DND-41 (cell line): ENCODE data around the gene TTC38.
A peak's percentile ranks its signal among the peaks of the same experiment; 100 is the strongest.

ENCODE experiments used
- ATAC-seq: fragments of 200-7000 bp; cut with Tn5 transposase; 3 replicates; pipeline ENCODE4 v1.9.1; 2021; ENCODE audit warnings: low read depth; ENCODE audit not compliant: insufficient read depth
- DNase-seq: peaks from one replicate; pipeline ENCODE4 v3.0.0-alpha.2; 2020
- H2AFZ ChIP-seq: 2 replicates; pipeline ENCODE4 v1.6.0; 2012; ENCODE audit warnings: low read depth, low read length
- H3K27ac ChIP-seq: 2 replicates; pipeline ENCODE4 v1.5.1; 2012; ENCODE audit warnings: low read length, inconsistent platforms
- H3K27me3 ChIP-seq: fragments of 200-600 bp; sonication (generic); 2 replicates; pipeline ENCODE4 v1.6.0; 2012; ENCODE audit warnings: low read length, mild to moderate bottlenecking, inconsistent platforms; ENCODE audit not compliant: insufficient read depth, poor library complexity
- H3K36me3 ChIP-seq: 2 replicates; pipeline ENCODE4 v1.5.1; 2012; ENCODE audit warnings: low read length, inconsistent platforms; ENCODE audit not compliant: insufficient read depth
- H3K4me1 ChIP-seq: 2 replicates; pipeline ENCODE4 v1.5.1; 2012; ENCODE audit warnings: mild to moderate bottlenecking, low read length; ENCODE audit not compliant: insufficient read depth
- H3K4me2 ChIP-seq: 2 replicates; pipeline ENCODE4 v1.6.0; 2012; ENCODE audit warnings: mild to moderate bottlenecking, moderate library complexity, low read length, inconsistent platforms; ENCODE audit not compliant: insufficient read depth
- H3K4me3 ChIP-seq, 2 experiments: fragments of 200-600 bp in 1 of 2; shearing (Covaris generic) in 1 of 2; 2 replicates each; pipeline ENCODE4 v1.5.1; 2012 to 2016; ENCODE audit warnings: inconsistent platforms in 2 of 2, low read length in 2 of 2, mild to moderate bottlenecking in 2 of 2, low read depth in 1 of 2, moderate library complexity in 1 of 2
- H3K79me2 ChIP-seq: 2 replicates; pipeline ENCODE4 v1.6.0; 2012; ENCODE audit warnings: low read length, inconsistent platforms; ENCODE audit not compliant: insufficient read depth
- H3K9ac ChIP-seq: 2 replicates; pipeline ENCODE4 v1.6.0; 2012; ENCODE audit warnings: low read depth, mild to moderate bottlenecking, inconsistent platforms, low read length, moderate library complexity
- H3K9me3 ChIP-seq: 2 replicates; pipeline ENCODE4 v1.5.1; 2012; ENCODE audit warnings: low read length, moderate library complexity, mild to moderate bottlenecking, inconsistent platforms; ENCODE audit not compliant: insufficient read depth, severe bottlenecking
- H4K20me1 ChIP-seq: 2 replicates; pipeline ENCODE4 v1.6.0; 2012; ENCODE audit warnings: low read length; ENCODE audit not compliant: insufficient read depth
- EZH2 ChIP-seq: IDR thresholded peaks from 3 replicates; pipeline ENCODE4 v1.6.1; 2012; ENCODE audit warnings: borderline replicate concordance, low read depth, mild to moderate bottlenecking, moderate library complexity, low read length, inconsistent platforms; ENCODE audit not compliant: severe bottlenecking
- TF ChIP-seq, protein P1 (sequence below): IDR thresholded peaks from 2 replicates; pipeline ENCODE4 v1.5.1; 2012; ENCODE audit warnings: borderline replicate concordance, low read length, moderate library complexity, mild to moderate bottlenecking; ENCODE audit not compliant: poor library complexity, severe bottlenecking; ENCODE audit errors: extremely low read depth

TTC38 gene

DNA sequence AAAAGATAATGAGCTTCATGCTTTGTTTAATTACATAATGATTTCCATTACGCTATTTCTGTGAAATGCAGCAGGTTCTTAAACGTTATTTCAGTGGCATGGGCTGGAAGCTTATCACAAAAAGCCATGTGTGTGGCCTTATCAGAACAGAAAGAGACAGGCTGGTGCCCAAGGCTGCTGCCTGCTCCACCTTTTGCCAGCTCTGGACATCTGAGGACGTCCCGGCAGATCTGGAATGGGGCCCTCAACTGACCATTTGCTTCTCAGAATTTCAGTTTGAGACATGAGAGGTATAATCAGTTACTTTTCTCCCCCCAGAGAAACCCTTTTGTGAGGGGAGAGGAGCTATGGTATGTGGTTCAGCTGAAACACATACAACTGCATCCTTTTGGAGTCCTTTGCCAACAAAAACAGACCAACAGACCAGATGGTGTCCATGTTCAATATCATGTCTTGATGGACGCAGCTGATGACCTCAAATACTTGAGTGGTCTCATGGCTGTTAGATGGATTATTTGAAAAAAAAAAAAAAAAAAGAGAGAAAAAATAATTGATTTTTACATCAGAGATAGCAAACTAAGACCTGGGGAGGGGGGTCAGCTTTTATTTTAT lies 26.3 kb upstream of the TTC38 start:
- Histone ChIP-seq H3K36me3 (peaks cover 57% of the 10 kb centered on the region), H4K20me1 (no peaks in the 10 kb centered on the region), H3K4me1 (peaks cover 72% of the 10 kb centered on the region), H3K9me3 (peaks cover 18% of the 10 kb centered on the region), H3K4me3 (no peak overlapping the region), H3K27ac (peak overlapping the region; percentile 94), H3K27me3 (no peaks in the 10 kb centered on the region), H2AFZ (0 out of 2 replicates have a peak overlapping the region, but pooled peaks have one; percentile 3), H3K4me2 (no peak overlapping the region; the same call in 1 of the 2 replicates), H3K79me2 (peaks cover 8% of the 10 kb centered on the region), H3K9ac (peak overlapping the region; percentile 58)
- TF ChIP-seq, protein P1, sequence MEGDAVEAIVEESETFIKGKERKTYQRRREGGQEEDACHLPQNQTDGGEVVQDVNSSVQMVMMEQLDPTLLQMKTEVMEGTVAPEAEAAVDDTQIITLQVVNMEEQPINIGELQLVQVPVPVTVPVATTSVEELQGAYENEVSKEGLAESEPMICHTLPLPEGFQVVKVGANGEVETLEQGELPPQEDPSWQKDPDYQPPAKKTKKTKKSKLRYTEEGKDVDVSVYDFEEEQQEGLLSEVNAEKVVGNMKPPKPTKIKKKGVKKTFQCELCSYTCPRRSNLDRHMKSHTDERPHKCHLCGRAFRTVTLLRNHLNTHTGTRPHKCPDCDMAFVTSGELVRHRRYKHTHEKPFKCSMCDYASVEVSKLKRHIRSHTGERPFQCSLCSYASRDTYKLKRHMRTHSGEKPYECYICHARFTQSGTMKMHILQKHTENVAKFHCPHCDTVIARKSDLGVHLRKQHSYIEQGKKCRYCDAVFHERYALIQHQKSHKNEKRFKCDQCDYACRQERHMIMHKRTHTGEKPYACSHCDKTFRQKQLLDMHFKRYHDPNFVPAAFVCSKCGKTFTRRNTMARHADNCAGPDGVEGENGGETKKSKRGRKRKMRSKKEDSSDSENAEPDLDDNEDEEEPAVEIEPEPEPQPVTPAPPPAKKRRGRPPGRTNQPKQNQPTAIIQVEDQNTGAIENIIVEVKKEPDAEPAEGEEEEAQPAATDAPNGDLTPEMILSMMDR: no peak
- TF ChIP-seq EZH2: no peak
- no peak for ATAC-seq
- DNase-seq: no peak

DNA sequence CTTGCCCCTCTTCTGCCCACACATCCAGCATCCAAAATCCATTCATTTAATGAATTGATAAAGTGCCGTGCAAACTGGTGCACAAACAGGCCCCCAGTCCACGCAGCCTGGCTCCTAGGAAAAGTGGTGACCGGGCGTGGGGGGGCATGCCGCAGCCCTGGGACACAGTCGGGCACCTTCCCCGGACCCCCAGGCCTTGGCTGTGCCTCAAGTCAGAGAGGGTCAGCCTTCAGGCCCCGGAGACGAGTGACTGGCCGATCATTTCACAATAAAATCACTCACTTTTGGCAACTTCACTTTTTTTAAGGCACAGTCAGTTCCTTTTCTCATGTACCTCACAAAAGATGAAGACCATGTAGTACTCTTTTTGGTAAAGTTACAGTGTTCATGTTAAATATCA lies 25.7 kb upstream of the TTC38 start:
- DNase-seq: no peak
- Histone ChIP-seq H3K4me1 (peaks cover 78% of the 10 kb centered on the region), H3K27me3 (no peaks in the 10 kb centered on the region), H3K36me3 (peaks cover 52% of the 10 kb centered on the region), H3K9ac (peak overlapping the region; percentile 20; the same call in 1 of the 2 replicates), H2AFZ (no peak overlapping the region), H3K9me3 (peaks cover 13% of the 10 kb centered on the region), H3K79me2 (peaks cover 13% of the 10 kb centered on the region), H4K20me1 (no peaks in the 10 kb centered on the region), H3K4me2 (no peak overlapping the region), H3K27ac (peak overlapping the region; percentile 94), H3K4me3 (no peak overlapping the region)
- TF ChIP-seq, protein P1: no peak
- no peak for TF ChIP-seq EZH2
- no peak for ATAC-seq

DNA sequence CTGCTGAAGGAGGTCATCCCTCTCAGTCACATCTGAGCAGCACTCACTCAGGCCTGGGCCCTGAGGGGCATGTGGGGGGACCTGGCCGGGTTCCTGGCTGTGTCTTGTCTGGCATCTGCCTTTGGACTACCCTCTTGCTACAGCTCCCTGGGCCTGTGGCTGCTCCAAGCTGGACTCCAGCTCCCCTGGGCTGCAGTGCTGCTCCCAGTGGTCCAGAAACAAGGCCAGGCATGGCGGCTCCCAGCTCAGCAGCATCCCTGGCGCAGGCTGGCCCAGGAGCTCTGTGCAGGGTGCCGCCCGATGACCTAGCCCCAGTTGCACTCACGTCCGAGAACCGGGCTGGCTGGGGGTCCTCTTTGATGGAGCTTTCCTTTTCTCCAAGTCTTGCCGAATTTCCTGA lies 23.0 kb upstream of the TTC38 start:
- Histone ChIP-seq H3K27ac (peak overlapping the region; percentile 57), H3K4me2 (no peak overlapping the region), H3K4me1 (peaks cover 79% of the 10 kb centered on the region), H3K36me3 (peaks cover 32% of the 10 kb centered on the region), H3K27me3 (no peaks in the 10 kb centered on the region), H3K79me2 (peaks cover 32% of the 10 kb centered on the region), H3K9ac (no peak overlapping the region), H3K9me3 (no peaks in the 10 kb centered on the region), H4K20me1 (no peaks in the 10 kb centered on the region), H2AFZ (no peak overlapping the region), H3K4me3 (no peak overlapping the region)
- DNase-seq: no peak
- TF ChIP-seq, protein P1: no peak
- no peak for TF ChIP-seq EZH2
- ATAC-seq: no peak
